H9 (cell line): ENCODE results near the gene KIF6. TPM values are rescaled to one million over a fixed set of nuclear protein-coding genes. Genes with fewer than 3 reads are reported as not detected.

ENCODE experiments used
- DNase-seq: peaks from one replicate; pipeline ENCODE4 v3.0.0-alpha.2; 2017
- H2AFZ ChIP-seq: one replicate; pipeline ENCODE4 v1.6.1; 2013; ENCODE audit warnings: mild to moderate bottlenecking, low read length, control low read depth, moderate library complexity
- H2AK5ac ChIP-seq: 2 replicates; pipeline ENCODE4 v1.6.1; 2013; ENCODE audit warnings: low read length, control low read depth, mixed read lengths; ENCODE audit not compliant: insufficient read length
- H2BK120ac ChIP-seq: one replicate; pipeline ENCODE4 v1.6.1; 2013; ENCODE audit warnings: low read depth, mild to moderate bottlenecking, low read length, control low read depth, inconsistent platforms; ENCODE audit not compliant: poor library complexity, severe bottlenecking
- H2BK12ac ChIP-seq: 2 replicates; pipeline ENCODE4 v1.6.1; 2013; ENCODE audit warnings: low read length, control low read depth, mixed read lengths, low read depth; ENCODE audit not compliant: insufficient read length
- H2BK15ac ChIP-seq: 2 replicates; pipeline ENCODE4 v1.6.1; 2013; ENCODE audit warnings: low read depth, low read length, control low read depth
- H2BK20ac ChIP-seq: one replicate; pipeline ENCODE4 v1.6.1; 2013; ENCODE audit warnings: low read depth, mild to moderate bottlenecking, low read length, control low read depth, inconsistent platforms; ENCODE audit not compliant: poor library complexity, severe bottlenecking
- H2BK5ac ChIP-seq: 2 replicates; pipeline ENCODE4 v1.6.1; 2013; ENCODE audit warnings: low read length, control low read depth, mixed read lengths; ENCODE audit not compliant: insufficient read length
- H3K14ac ChIP-seq: 2 replicates; pipeline ENCODE4 v1.6.1; 2013; ENCODE audit warnings: low read length, control low read depth; ENCODE audit not compliant: insufficient read depth
- H3K18ac ChIP-seq: 2 replicates; pipeline ENCODE4 v1.6.1; 2013; ENCODE audit warnings: low read depth, mild to moderate bottlenecking, mixed read lengths, low read length, control low read depth; ENCODE audit not compliant: insufficient read length
- H3K23ac ChIP-seq: 2 replicates; pipeline ENCODE4 v1.6.1; 2013; ENCODE audit warnings: low read length, control low read depth, mixed read lengths, low read depth; ENCODE audit not compliant: insufficient read length
- H3K23me2 ChIP-seq: 2 replicates; pipeline ENCODE4 v1.6.1; 2013; ENCODE audit warnings: low read depth, mild to moderate bottlenecking, mixed read lengths, low read length, control low read depth; ENCODE audit not compliant: insufficient read length, poor library complexity, severe bottlenecking
- H3K27ac ChIP-seq: 2 replicates; pipeline ENCODE4 v1.5.1; 2013; ENCODE audit warnings: low read length, control low read depth, mixed read lengths, low read depth; ENCODE audit not compliant: insufficient read length
- H3K27me3 ChIP-seq: 2 replicates; pipeline ENCODE4 v1.6.1; 2013; ENCODE audit warnings: low read length, control low read depth, inconsistent platforms; ENCODE audit not compliant: insufficient read depth
- H3K4ac ChIP-seq: 2 replicates; pipeline ENCODE4 v1.6.1; 2013; ENCODE audit warnings: low read depth, mild to moderate bottlenecking, control low read depth, inconsistent platforms, low read length, moderate library complexity
- H3K4me1 ChIP-seq: 2 replicates; pipeline ENCODE4 v1.6.1; 2013; ENCODE audit warnings: low read length, control low read depth, inconsistent platforms; ENCODE audit not compliant: insufficient read depth
- H3K4me2 ChIP-seq: 2 replicates; pipeline ENCODE4 v1.6.1; 2013; ENCODE audit warnings: low read length, control low read depth, mixed read lengths; ENCODE audit not compliant: insufficient read length, insufficient read depth
- H3K56ac ChIP-seq: 2 replicates; pipeline ENCODE4 v1.6.1; 2013; ENCODE audit warnings: low read depth, mild to moderate bottlenecking, mixed read lengths, low read length, control low read depth; ENCODE audit not compliant: insufficient read length
- H3K79me1 ChIP-seq: 2 replicates; pipeline ENCODE4 v1.6.1; 2013; ENCODE audit warnings: low read depth, mild to moderate bottlenecking, moderate library complexity, low read length, control low read depth, inconsistent platforms; ENCODE audit not compliant: insufficient read depth, poor library complexity, severe bottlenecking
- H3K79me2 ChIP-seq: 2 replicates; pipeline ENCODE4 v1.6.1; 2013; ENCODE audit warnings: low read length, control low read depth, inconsistent platforms; ENCODE audit not compliant: insufficient read depth
- H3K9ac ChIP-seq: 2 replicates; pipeline ENCODE4 v1.6.1; 2013; ENCODE audit warnings: low read length, control low read depth, mixed read lengths; ENCODE audit not compliant: insufficient read length; ENCODE audit errors: extremely low read depth
- H3K9me3 ChIP-seq: one replicate; pipeline ENCODE4 v1.6.1; 2013; ENCODE audit warnings: low read depth, low read length, inconsistent platforms; ENCODE audit not compliant: control insufficient read depth
- H3T11ph ChIP-seq: one replicate; pipeline ENCODE4 v1.6.1; 2013; ENCODE audit warnings: mild to moderate bottlenecking, low read length, control low read depth, inconsistent platforms
- H4K20me1 ChIP-seq: one replicate; pipeline ENCODE4 v1.6.1; 2013; ENCODE audit not compliant: control insufficient read depth, insufficient read length, insufficient read depth
- H4K5ac ChIP-seq: 2 replicates; pipeline ENCODE4 v1.6.1; 2013; ENCODE audit warnings: low read depth, mild to moderate bottlenecking, mixed read lengths, low read length, control low read depth; ENCODE audit not compliant: insufficient read length
- H4K8ac ChIP-seq: replicated peaks from 2 replicates; pipeline ENCODE4 v1.6.1; 2013; ENCODE audit warnings: low read length, control low read depth, mixed read lengths, low read depth; ENCODE audit not compliant: insufficient read length
- H4K91ac ChIP-seq: 2 replicates; pipeline ENCODE4 v1.6.1; 2013; ENCODE audit warnings: low read depth, mild to moderate bottlenecking, moderate library complexity, mixed read lengths, low read length, control low read depth; ENCODE audit not compliant: insufficient read length
- H3K27ac Mint-ChIP-seq, 3 experiments: 2 replicates in 2 of 3; 3 replicates in 1 of 3; pipeline ENCODE4 v1.8.0; 2020 to 2021; ENCODE audit warnings: mixed read lengths in 3 of 3, mild to moderate bottlenecking in 1 of 3, moderate library complexity in 1 of 3
- H3K27me3 Mint-ChIP-seq: 2 replicates; pipeline ENCODE4 v1.8.0; 2021; ENCODE audit warnings: low read depth, mild to moderate bottlenecking, moderate library complexity, mixed read lengths
- H3K36me3 Mint-ChIP-seq, 3 experiments: 2 replicates in 2 of 3; 3 replicates in 1 of 3; pipeline ENCODE4 v1.8.0; 2020 to 2021; ENCODE audit warnings: low read depth in 3 of 3, mixed read lengths in 3 of 3; ENCODE audit not compliant: insufficient read depth in 1 of 3
- H3K4me1 Mint-ChIP-seq, 2 experiments: 2 replicates each; pipeline ENCODE4 v1.8.0; 2020; ENCODE audit warnings: mixed read lengths in 2 of 2
- H3K4me3 Mint-ChIP-seq, 2 experiments: 2 replicates in 1 of 2; 3 replicates in 1 of 2; pipeline ENCODE4 v1.8.0; 2020 to 2021; ENCODE audit warnings: mild to moderate bottlenecking in 2 of 2, mixed read lengths in 2 of 2, moderate library complexity in 1 of 2
- H3K9me3 Mint-ChIP-seq, 2 experiments: 2 replicates in 1 of 2; 3 replicates in 1 of 2; pipeline ENCODE4 v1.8.0; 2020; ENCODE audit warnings: mild to moderate bottlenecking in 2 of 2, mixed read lengths in 2 of 2, moderate library complexity in 1 of 2
- WGBS: extraction: QIAGEN DNeasy Blood & Tissue Kit; methylation state at CpG from one replicate; pipeline ENCODE4 v1.1.7; 2013; ENCODE audit warnings: missing lambda C conversion rate, low lambda C conversion rate, mixed read lengths; ENCODE audit not compliant: insufficient read length; ENCODE audit errors: extremely low coverage; 5-methylcytosine and 5-hydroxymethylcytosine counted together
- total RNA-seq: library from RNA; stranded (reverse); gene quantifications from 2 replicates; pipeline ENCODE4 v1.2.1, GENCODE V29; 2021
- TF ChIP-seq, protein P1 (sequence below): fragments of 200-600 bp; sonication (generic); conservative IDR thresholded peaks from 3 replicates; pipeline ENCODE4 v1.8.0; 2021; ENCODE audit warnings: antibody characterized with exemption, mild to moderate bottlenecking

The KIF6 gene
- total RNA-seq, 1 experiment from 2014 or later: 0.63 TPM

DNA sequence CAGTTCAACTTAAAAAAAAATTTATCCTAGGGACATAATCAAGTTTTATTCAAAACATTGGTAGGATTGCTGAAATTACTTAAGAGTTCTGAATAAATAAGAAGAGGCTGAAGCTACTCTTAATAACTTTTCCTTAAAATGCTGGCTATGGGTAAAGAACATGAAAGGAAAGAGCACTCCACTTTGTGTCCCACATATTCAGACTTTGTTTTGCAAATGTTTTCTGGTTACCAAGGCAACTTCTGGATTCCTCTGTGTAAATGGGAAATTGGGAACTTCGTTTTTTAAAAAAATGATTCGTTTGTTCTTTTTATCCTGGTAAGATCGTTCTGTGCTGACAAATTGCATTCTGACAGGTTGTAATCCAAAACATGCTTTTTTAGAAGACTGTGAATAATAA, 115.0 kb downstream of the KIF6 start:
- H3K27ac ChIP-seq: no peak overlapping the region
- H4K5ac ChIP-seq: no peak overlapping the region
- no peaks in the 10 kb centered on the region for H3K9me3 ChIP-seq
- H4K20me1 ChIP-seq: no peaks in the 10 kb centered on the region
- H3K56ac ChIP-seq: no peak overlapping the region
- no peak overlapping the region for H3K14ac ChIP-seq
- H3K18ac ChIP-seq: no peak overlapping the region
- Mint-ChIP-seq H3K4me3 (no peak overlapping the region), H3K36me3 (no peaks in the 10 kb centered on the region), H3K9me3 (no peaks in the 10 kb centered on the region), H3K27ac (no peak overlapping the region), H3K27me3 (no peaks in the 10 kb centered on the region), H3K4me1 (peaks cover 5 to 6% of the 10 kb centered on the region in 2 experiments; a peak in 2 of 4 replicates)
- no peak overlapping the region for H2BK5ac ChIP-seq
- H2BK120ac ChIP-seq: no peak overlapping the region
- H3K79me2 ChIP-seq: no peaks in the 10 kb centered on the region
- no peaks in the 10 kb centered on the region for H3K23me2 ChIP-seq
- H2BK15ac ChIP-seq: no peak overlapping the region
- H3K79me1 ChIP-seq: no peaks in the 10 kb centered on the region
- H3K4ac ChIP-seq: no peak overlapping the region
- no peaks in the 10 kb centered on the region; the same call in 1 of the 2 replicates for H3K4me1 ChIP-seq
- H4K91ac ChIP-seq: no peak overlapping the region
- DNase-seq: no peak
- no peak overlapping the region for H2BK20ac ChIP-seq
- H2AFZ ChIP-seq: no peak overlapping the region
- no peak overlapping the region for H2AK5ac ChIP-seq
- H2BK12ac ChIP-seq: no peak overlapping the region
- H3K27me3 ChIP-seq: no peaks in the 10 kb centered on the region
- TF ChIP-seq, protein P1, sequence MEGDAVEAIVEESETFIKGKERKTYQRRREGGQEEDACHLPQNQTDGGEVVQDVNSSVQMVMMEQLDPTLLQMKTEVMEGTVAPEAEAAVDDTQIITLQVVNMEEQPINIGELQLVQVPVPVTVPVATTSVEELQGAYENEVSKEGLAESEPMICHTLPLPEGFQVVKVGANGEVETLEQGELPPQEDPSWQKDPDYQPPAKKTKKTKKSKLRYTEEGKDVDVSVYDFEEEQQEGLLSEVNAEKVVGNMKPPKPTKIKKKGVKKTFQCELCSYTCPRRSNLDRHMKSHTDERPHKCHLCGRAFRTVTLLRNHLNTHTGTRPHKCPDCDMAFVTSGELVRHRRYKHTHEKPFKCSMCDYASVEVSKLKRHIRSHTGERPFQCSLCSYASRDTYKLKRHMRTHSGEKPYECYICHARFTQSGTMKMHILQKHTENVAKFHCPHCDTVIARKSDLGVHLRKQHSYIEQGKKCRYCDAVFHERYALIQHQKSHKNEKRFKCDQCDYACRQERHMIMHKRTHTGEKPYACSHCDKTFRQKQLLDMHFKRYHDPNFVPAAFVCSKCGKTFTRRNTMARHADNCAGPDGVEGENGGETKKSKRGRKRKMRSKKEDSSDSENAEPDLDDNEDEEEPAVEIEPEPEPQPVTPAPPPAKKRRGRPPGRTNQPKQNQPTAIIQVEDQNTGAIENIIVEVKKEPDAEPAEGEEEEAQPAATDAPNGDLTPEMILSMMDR: no peak
- no CpG with 5 or more reads among the region's 3 CpGs for WGBS
- H3K4me2 ChIP-seq: no peak overlapping the region
- H4K8ac ChIP-seq: no peak overlapping the region
- no peak overlapping the region for H3K9ac ChIP-seq
- H3K23ac ChIP-seq: no peak overlapping the region
- no peak overlapping the region for H3T11ph ChIP-seq
